Ovary (tissue), 9 donors: ENCODE measurements around the gene TCN2. TPM values are rescaled to one million over a fixed set of nuclear protein-coding genes. Genes with fewer than 3 reads are reported as not detected.

Experiments used
- DNase-seq, 5 donors: peaks; one replicate each; pipeline ENCODE4 v3.0.0-alpha.2; 2019 to 2020
- H3K27ac ChIP-seq, 2 donors: fragments of 200-600 bp; one replicate each; pipeline versions ENCODE4 v1.5.1 to v1.8.0; 2019 to 2022
- H3K27me3 ChIP-seq: fragments of 200-600 bp; one replicate; pipeline ENCODE4 v1.8.0; 2022
- H3K36me3 ChIP-seq: fragments of 200-600 bp; sonication (generic); one replicate; pipeline ENCODE4 v1.5.1; 2019
- H3K4me1 ChIP-seq: one replicate; pipeline ENCODE4 v1.8.1; 2013; ENCODE audit warnings: mild to moderate bottlenecking, moderate library complexity; ENCODE audit not compliant: insufficient read depth
- H3K4me3 ChIP-seq: fragments of 200-600 bp; sonication (generic); one replicate; pipeline ENCODE4 v1.5.1; 2017
- H3K9me3 ChIP-seq, 2 donors: fragments of 200-600 bp in 1 of 2; sonication (generic) in 1 of 2; one replicate each; pipeline versions ENCODE4 v1.5.1 to v1.8.1; 2013 to 2019; ENCODE audit warnings: mild to moderate bottlenecking in 1 of 2, moderate library complexity in 1 of 2
- EP300 ChIP-seq: sonication (generic); formaldehyde crosslinking; IDR thresholded peaks from one replicate; pipeline ENCODE4 v1.6.1; 2017; ENCODE audit warnings: antibody characterized with exemption
- POLR2A ChIP-seq: fragments of 450-650 bp; IDR thresholded peaks from one replicate; pipeline ENCODE4 v1.6.1; 2017; ENCODE audit warnings: antibody characterized with exemption, mild to moderate bottlenecking, moderate library complexity
- WGBS, 3 donors: extraction: QIAGEN DNeasy Blood & Tissue Kit in 1 of 3; methylation state at CpG; one replicate each; pipeline versions ENCODE4 v1.1.5 to v1.1.7; 2013 to 2017; 5-methylcytosine and 5-hydroxymethylcytosine counted together
- intact Hi-C, 4 donors: fragments of 100-400 bp; cut with DNase I; formaldehyde crosslinking; loops; one replicate each; pipeline versions ENCODE4 v1.11.0 to v1.15.1; 2022 to 2023
- polyA plus RNA-seq, 2 donors: library from polyadenylated mRNA; stranded (reverse); fragments of 200-250 nt in 1 of 2; fragments of 350-450 nt in 1 of 2; fragmentation: Illumina TruSeq in 1 of 2; extraction: RNeasy Lipid Tissue Mini Kit (QIAGEN cat#74804) in 1 of 2; gene quantifications; one replicate each; pipeline ENCODE4 v1.2.3, GENCODE V29; 2013 to 2014
- total RNA-seq, 7 donors: library from RNA; depleted of rRNA in 2 of 7; stranded (reverse); fragments of >200 nt in 2 of 7; fragmentation: NEBNext Ultra II Directional in 3 of 7; extraction: Animal tissue kit (Norgen Biotek cat#: 25700) in 3 of 7; gene quantifications; one replicate each; pipeline versions ENCODE4 v1.1.0 to v1.2.4, GENCODE V29; 2016 to 2023
- TF ChIP-seq, protein P1 (sequence below), 3 donors: fragments of 450-650 bp in 2 of 3; fragments of 200-600 bp in 1 of 3; IDR thresholded peaks; one replicate each; pipeline versions ENCODE4 v1.5.1 to v1.8.0; 2016 to 2022; ENCODE audit warnings: antibody characterized with exemption in 3 of 3, mild to moderate bottlenecking in 1 of 3
- donor health status: DM: no; HTN: no; CAD: no; lungs with moderate emphysema.
- donor health status: DM: no; HTN: no; CAD: no.
- donor health status: Bipolar disorder and iron deficiency.
- donor health status: DM: yes; HTN: yes; CAD: no.
- donor health status: DM: no; HTN: no; CAD: no.
- donor health status: DM: yes; HTN: yes; CAD: no.

TCN2 gene
- total and polyA plus RNA-seq, 9 donors, result 5.1 to 33.9 (median 15.6) TPM

DNA sequence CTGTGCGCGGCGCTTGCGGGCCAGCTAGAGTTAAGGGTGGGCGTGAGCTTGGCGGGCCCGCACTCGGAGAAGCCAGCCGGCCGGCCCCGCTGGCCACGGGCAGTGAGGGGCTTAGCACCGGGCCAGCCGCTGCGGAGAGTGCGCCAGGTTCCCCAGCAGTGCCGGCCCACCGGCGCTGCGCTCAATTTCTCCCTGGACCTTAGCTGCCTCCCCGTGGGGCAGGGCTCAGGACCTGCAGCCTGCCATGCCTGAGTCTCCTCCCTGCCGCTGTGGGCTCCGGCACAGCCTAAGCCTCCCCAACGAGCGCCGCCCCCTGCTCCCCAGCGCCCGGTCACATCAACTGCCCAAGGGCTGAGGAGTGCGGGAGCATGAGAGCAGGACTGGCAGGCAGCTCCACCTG, 10.1 kb upstream of the TCN2 start:
- no peak for TF ChIP-seq EP300
- TF ChIP-seq, protein P1, sequence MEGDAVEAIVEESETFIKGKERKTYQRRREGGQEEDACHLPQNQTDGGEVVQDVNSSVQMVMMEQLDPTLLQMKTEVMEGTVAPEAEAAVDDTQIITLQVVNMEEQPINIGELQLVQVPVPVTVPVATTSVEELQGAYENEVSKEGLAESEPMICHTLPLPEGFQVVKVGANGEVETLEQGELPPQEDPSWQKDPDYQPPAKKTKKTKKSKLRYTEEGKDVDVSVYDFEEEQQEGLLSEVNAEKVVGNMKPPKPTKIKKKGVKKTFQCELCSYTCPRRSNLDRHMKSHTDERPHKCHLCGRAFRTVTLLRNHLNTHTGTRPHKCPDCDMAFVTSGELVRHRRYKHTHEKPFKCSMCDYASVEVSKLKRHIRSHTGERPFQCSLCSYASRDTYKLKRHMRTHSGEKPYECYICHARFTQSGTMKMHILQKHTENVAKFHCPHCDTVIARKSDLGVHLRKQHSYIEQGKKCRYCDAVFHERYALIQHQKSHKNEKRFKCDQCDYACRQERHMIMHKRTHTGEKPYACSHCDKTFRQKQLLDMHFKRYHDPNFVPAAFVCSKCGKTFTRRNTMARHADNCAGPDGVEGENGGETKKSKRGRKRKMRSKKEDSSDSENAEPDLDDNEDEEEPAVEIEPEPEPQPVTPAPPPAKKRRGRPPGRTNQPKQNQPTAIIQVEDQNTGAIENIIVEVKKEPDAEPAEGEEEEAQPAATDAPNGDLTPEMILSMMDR (IDR thresholded peaks at IDR 0.05), result no peak
- TF ChIP-seq POLR2A, result no peak
- no peaks in the 10 kb centered on the region for H3K36me3 ChIP-seq
- intact Hi-C loops, result loop anchor here in 1 of 4 donors (10.0 kb wide), 1 partner anchor 172 kb away; the partner anchor contains the start of gene MTFP1
- no peak for DNase-seq
- no peaks in the 10 kb centered on the region for H3K9me3 ChIP-seq
- no peaks in the 10 kb centered on the region for H3K27me3 ChIP-seq
- 87 to 93% (median 91%) methylated on average over 29 of the region's 29 CpGs for WGBS, 3 donors
- H3K4me1 ChIP-seq, result no peaks in the 10 kb centered on the region
- no peak overlapping the region for H3K4me3 ChIP-seq
- H3K27ac ChIP-seq, result no peak overlapping the region

DNA sequence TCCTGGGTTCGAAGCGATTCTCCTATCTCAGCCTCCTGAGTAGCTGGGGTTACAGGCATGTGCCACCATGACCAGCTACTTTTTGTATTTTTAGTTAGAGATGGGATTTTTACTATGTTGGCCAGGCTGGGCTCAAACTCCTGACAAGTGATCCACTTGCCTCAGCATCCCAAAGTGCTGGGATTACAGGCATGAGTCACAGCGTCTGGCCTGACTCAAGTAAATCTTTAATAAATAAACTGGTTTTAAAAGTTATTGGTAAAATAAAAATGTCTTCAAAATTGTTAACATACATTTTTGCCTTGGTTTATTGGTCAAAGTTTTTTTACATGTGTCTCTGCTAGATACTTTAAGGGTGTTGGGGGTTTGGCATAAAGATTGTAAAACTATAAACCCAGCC, 8.0 kb upstream of the TCN2 start:
- no peak overlapping the region for H3K4me3 ChIP-seq
- intact Hi-C loops, result loop anchor here in 1 of 4 donors (10.0 kb wide), 1 partner anchor 174 kb away; the partner anchor contains the start of gene MTFP1
- no peak for DNase-seq
- no peaks in the 10 kb centered on the region for H3K27me3 ChIP-seq
- no peaks in the 10 kb centered on the region for H3K9me3 ChIP-seq
- no peak overlapping the region for H3K27ac ChIP-seq
- TF ChIP-seq, protein P1 (IDR thresholded peaks at IDR 0.05), result no peak
- no peak for TF ChIP-seq POLR2A
- H3K4me1 ChIP-seq, result no peaks in the 10 kb centered on the region
- 85 to 94% (median 89%) methylated on average over 3 of the region's 3 CpGs for WGBS, 3 donors
- H3K36me3 ChIP-seq, result no peaks in the 10 kb centered on the region

DNA sequence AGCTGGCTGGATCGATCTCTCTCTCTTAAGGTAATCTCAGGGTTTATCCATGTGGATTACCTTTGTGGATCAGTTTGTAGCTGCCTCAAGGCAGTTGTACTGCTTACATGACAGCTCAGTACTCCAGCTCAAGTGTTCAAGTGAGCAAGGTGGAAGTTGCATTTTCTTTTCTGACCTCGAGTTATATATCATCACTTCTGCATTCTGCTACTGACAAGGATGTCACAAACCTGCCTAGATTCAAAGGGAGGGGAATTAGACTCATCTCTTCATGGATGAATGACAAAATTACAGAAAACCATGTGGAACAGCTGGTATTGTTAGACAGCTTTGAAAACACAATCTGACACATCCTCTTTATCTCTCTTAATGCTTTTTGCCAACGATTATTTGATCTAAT, 6.1 kb upstream of the TCN2 start:
- TF ChIP-seq EP300, result no peak
- no peak for DNase-seq
- H3K27me3 ChIP-seq, result no peaks in the 10 kb centered on the region
- H3K27ac ChIP-seq, result no peak overlapping the region
- H3K4me1 ChIP-seq, result peaks cover 3% of the 10 kb centered on the region
- H3K4me3 ChIP-seq, result no peak overlapping the region
- H3K9me3 ChIP-seq, result no peaks in the 10 kb centered on the region
- no peaks in the 10 kb centered on the region for H3K36me3 ChIP-seq
- WGBS, 3 donors, result 50 to 59% (median 50%) methylated on average over 3 of the region's 3 CpGs
- intact Hi-C loops, result no loop called here

DNA sequence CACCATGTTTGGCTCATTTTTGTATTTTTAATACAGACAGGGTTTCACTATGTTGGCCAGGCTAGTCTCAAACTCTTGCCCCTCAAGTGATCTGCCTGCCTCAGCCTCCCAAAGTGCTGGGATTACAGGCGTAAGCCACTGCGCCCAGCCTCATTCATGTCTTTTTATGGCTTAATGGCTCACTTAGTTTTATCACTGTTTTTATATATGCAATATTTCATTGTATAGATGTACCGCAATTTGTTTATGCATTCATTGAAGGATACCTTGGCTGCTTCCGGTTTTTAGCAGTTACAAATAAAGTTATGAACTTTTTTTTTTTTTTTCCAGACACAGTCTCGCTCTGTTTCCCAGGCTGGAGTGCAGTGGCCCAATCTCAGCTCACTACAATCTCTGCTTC, 5.5 kb upstream of the TCN2 start:
- no peaks in the 10 kb centered on the region for H3K9me3 ChIP-seq
- H3K4me1 ChIP-seq, result peaks cover 3% of the 10 kb centered on the region
- intact Hi-C loops, result no loop called here
- DNase-seq, result no peak
- H3K36me3 ChIP-seq, result no peaks in the 10 kb centered on the region
- no peak for TF ChIP-seq EP300
- no peaks in the 10 kb centered on the region for H3K27me3 ChIP-seq
- 85 to 88% (median 86%) methylated on average over 5 of the region's 5 CpGs for WGBS, 3 donors
- H3K27ac ChIP-seq, result no peak overlapping the region
- no peak overlapping the region for H3K4me3 ChIP-seq

DNA sequence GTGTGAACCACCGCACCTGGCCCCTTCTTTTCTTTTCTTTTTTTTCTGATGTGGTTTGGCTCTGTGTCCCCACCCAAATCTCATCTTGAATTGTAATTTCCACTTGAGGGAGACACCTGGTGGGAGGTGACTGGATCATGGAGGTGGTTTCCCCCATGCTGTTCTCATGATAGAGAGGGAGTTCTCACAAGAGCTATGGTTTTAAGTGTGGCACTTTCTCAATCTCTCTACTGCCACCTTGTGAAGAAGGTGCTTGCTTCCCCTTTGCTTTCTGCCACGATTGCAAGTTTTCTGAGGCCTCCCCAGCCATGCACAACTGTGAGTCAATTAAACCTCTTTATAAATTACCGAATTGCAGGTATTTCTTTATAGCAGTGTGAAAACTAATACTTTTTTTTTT, 4.9 kb upstream of the TCN2 start:
- intact Hi-C loops, result no loop called here
- DNase-seq, result no peak
- Histone ChIP-seq H3K27me3 (no peaks in the 10 kb centered on the region), H3K4me3 (no peak overlapping the region), H3K4me1 (peaks cover 3% of the 10 kb centered on the region), H3K36me3 (no peaks in the 10 kb centered on the region), H3K27ac (no peak overlapping the region), H3K9me3 (no peaks in the 10 kb centered on the region)
- WGBS, 3 donors, result 55 to 69% (median 67%) methylated on average over 3 of the region's 3 CpGs
- TF ChIP-seq EP300, result no peak
- TF ChIP-seq, protein P1 (IDR thresholded peaks at IDR 0.05), result no peak
- TF ChIP-seq POLR2A, result no peak

DNA sequence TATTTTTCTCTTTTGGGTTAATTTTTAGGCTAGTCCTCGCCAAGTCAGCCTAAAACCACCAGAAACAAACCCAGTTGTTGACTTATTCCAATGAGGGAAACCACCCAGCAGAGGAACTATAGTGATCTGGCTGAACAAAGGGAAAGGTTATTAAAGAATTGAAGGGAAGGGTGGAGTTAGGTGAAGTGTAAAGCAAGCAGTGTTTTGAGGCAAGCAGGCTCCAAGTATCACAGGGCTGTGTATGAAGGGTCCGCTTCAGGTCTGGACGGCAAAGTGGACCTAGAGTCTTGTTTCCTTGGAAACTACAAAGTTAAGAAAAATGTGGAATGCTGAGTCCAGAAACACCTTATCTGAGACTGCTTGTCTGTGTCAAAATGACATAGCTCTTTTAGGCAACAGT, 3.2 kb upstream of the TCN2 start:
- H3K9me3 ChIP-seq, result no peaks in the 10 kb centered on the region
- WGBS, 3 donors, result 18 to 38% (median 28%) methylated on average over 3 of the region's 3 CpGs
- intact Hi-C loops, result no loop called here

More for the DNA sequence above, 3.2 kb upstream of the TCN2 start:
- peaks cover 4% of the 10 kb centered on the region for H3K4me1 ChIP-seq
- no peak overlapping the region for H3K27ac ChIP-seq
- H3K27me3 ChIP-seq, result no peaks in the 10 kb centered on the region
- H3K36me3 ChIP-seq, result no peaks in the 10 kb centered on the region
- H3K4me3 ChIP-seq, result no peak overlapping the region
- no peak for DNase-seq
- TF ChIP-seq POLR2A (no peak), EP300 (no peak)
- TF ChIP-seq, protein P1 (IDR thresholded peaks at IDR 0.05), result no peak
